Stomach (tissue), 4 donors: ENCODE data around the gene MANEA.

Source experiments
- EP300 ChIP-seq: sonication (generic); formaldehyde crosslinking; IDR thresholded peaks from one replicate; pipeline ENCODE4 v1.6.1; 2017; ENCODE audit warnings: antibody characterized with exemption
- POLR2AphosphoS5 ChIP-seq, 3 donors: sonication (generic); formaldehyde crosslinking; IDR thresholded peaks; one replicate each; pipeline ENCODE4 v1.6.1; 2016; ENCODE audit warnings: antibody characterized with exemption in 3 of 3
- TF ChIP-seq, protein P1 (sequence below), 7 experiments: fragments of 450-650 bp in 4 of 7; fragments of 200-600 bp in 3 of 7; sonication (generic) in 3 of 7; IDR thresholded peaks; one replicate each; pipeline ENCODE4 v1.5.1; 2016 to 2019; ENCODE audit warnings: antibody characterized with exemption in 7 of 7, control low read depth in 2 of 7, mild to moderate bottlenecking in 1 of 7

DNA sequence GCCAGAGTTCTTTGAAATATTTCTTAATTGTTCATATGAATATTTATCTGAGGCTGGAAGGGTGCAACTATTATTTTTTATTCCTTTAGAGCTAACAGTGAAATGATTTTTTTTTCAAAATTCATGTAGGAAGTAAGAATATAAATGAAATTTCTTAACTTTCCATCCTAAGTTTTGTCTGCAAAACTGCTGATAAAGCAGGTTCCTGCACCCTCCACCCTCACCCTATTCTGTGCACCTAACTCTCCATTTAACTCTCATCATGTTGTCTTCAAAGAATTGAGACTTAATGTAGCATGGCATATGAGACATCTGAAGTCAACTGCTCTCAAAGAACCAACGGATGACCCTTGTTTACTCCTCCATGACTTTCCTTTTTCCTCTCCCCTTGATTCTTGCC is 23.5 kb upstream of the MANEA start:
- no peak for TF ChIP-seq EP300
- TF ChIP-seq, protein P1, sequence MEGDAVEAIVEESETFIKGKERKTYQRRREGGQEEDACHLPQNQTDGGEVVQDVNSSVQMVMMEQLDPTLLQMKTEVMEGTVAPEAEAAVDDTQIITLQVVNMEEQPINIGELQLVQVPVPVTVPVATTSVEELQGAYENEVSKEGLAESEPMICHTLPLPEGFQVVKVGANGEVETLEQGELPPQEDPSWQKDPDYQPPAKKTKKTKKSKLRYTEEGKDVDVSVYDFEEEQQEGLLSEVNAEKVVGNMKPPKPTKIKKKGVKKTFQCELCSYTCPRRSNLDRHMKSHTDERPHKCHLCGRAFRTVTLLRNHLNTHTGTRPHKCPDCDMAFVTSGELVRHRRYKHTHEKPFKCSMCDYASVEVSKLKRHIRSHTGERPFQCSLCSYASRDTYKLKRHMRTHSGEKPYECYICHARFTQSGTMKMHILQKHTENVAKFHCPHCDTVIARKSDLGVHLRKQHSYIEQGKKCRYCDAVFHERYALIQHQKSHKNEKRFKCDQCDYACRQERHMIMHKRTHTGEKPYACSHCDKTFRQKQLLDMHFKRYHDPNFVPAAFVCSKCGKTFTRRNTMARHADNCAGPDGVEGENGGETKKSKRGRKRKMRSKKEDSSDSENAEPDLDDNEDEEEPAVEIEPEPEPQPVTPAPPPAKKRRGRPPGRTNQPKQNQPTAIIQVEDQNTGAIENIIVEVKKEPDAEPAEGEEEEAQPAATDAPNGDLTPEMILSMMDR (IDR thresholded peaks at IDR 0.05), result no peak
- TF ChIP-seq POLR2AphosphoS5 (IDR thresholded peaks at IDR 0.05), result no peak
